Activated naive CD8-positive, alpha-beta T cell treated with anti-CD3 and anti-CD28 coated beads, Interleukin-2, amount 10 ng/mL, durations not matched to agents 7 days and 5 days (primary cell): ENCODE measurements around the gene PLET1. TPM values are rescaled to one million over a fixed set of nuclear protein-coding genes. Genes with fewer than 3 reads are reported as not detected.

Experiments used
- ATAC-seq: fragments of 150-1000 bp; cut with Tn5 transposase; one replicate; pipeline ENCODE4 v1.10.0; 2021; ENCODE audit warnings: low read depth, moderate library complexity
- POLR2A ChIA-PET: fragments of 350-600 bp; sonication (Branson Sonifier 250); formaldehyde crosslinking; loops from one replicate; lab custom pipeline; 2021; ENCODE audit warnings: antibody characterized with exemption; lab: Charles Lee
- DNase-seq: peaks from one replicate; pipeline ENCODE4 v3.0.0; 2021
- H3K27ac Mint-ChIP-seq: one replicate; pipeline ENCODE4 v1.8.0; 2022; ENCODE audit warnings: mild to moderate bottlenecking, mixed read lengths
- H3K27me3 Mint-ChIP-seq: one replicate; pipeline ENCODE4 v1.8.0; 2022; ENCODE audit warnings: mild to moderate bottlenecking, moderate library complexity, mixed read lengths
- H3K36me3 Mint-ChIP-seq: one replicate; pipeline ENCODE4 v1.8.0; 2021; ENCODE audit warnings: mild to moderate bottlenecking, mixed read lengths
- H3K4me1 Mint-ChIP-seq: one replicate; pipeline ENCODE4 v1.8.0; 2021; ENCODE audit warnings: mixed read lengths
- H3K4me3 Mint-ChIP-seq: one replicate; pipeline ENCODE4 v1.8.0; 2022; ENCODE audit warnings: mild to moderate bottlenecking, moderate library complexity, mixed read lengths
- H3K9me3 Mint-ChIP-seq: one replicate; pipeline ENCODE4 v1.8.0; 2021; ENCODE audit warnings: mixed read lengths
- total RNA-seq, 2 experiments: library from RNA; stranded (reverse); gene quantifications; one replicate each; pipeline ENCODE4 v1.2.3, GENCODE V29; 2021

The PLET1 gene, protein sequence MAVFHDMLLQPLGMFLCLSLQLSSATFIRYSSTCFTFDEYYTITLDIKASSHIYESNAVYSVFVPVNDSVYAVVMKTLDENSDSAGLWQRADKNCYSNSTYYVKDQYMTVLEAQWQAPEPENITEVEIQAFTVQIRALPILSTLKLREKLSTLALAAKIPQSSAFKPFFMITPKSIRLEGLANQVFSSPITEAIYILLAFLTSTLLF
- not detected for total RNA-seq

DNA sequence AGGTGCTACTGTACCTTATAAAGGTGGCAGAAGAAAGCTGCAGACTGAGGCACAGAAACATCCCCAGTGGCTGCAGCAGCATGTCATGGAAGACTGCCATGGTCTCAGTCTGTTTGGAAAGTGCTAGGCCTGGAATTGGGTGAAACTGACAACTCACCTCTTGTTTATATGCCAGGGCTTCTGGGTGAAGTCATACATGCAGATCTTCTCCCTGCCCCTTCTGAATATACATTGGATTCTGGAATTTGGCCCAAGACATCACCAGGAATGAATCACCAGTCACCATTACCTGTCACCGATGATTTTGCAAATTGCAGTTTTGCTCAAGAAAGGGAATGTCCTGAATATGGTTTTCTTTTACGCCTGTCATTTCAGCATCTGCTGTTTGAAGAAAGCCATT, at the start of gene PLET1:
Gene PLET1 (minus strand): TSS at position 371 of the 400 bp plus-strand sequence. CDS start 271 bp downstream, at position 100.
- H3K4me3 Mint-ChIP-seq, result no peak within 1 kb of the TSS
- no peaks in the 10 kb centered on the region for H3K9me3 Mint-ChIP-seq
- no peaks in the 10 kb centered on the region for H3K4me1 Mint-ChIP-seq
- no peaks in the 10 kb centered on the region for H3K36me3 Mint-ChIP-seq
- ATAC-seq, result no peak
- no peak for DNase-seq
- peaks cover 6% of the 10 kb centered on the region for H3K27me3 Mint-ChIP-seq
- no peak within 1 kb of the TSS for H3K27ac Mint-ChIP-seq
- POLR2A ChIA-PET, result no interaction called here

- Mint-ChIP-seq H3K9me3 (peaks cover 2% of the 10 kb centered on the region), H3K27me3 (no peaks in the 10 kb centered on the region), H3K4me3 (no peak overlapping the region), H3K36me3 (peaks cover 8% of the 10 kb centered on the region), H3K27ac (no peak overlapping the region), H3K4me1 (peaks cover 2% of the 10 kb centered on the region)
- ATAC-seq, result no peak
- DNase-seq, result no peak
- POLR2A ChIA-PET, result no interaction called here
Observed at GRCh38 chr11:112310419-112310818, 49.8 kb upstream of the PLET1 start.

GRCh38 chr11:112308651-112309050, 48.0 kb upstream of the PLET1 start:
- Mint-ChIP-seq H3K4me1 (peaks cover 10% of the 10 kb centered on the region), H3K27me3 (no peaks in the 10 kb centered on the region), H3K9me3 (peaks cover 2% of the 10 kb centered on the region), H3K36me3 (peaks cover 8% of the 10 kb centered on the region), H3K4me3 (no peak overlapping the region), H3K27ac (no peak overlapping the region)
- DNase-seq (no peak), ATAC-seq (no peak)
- POLR2A ChIA-PET, result no interaction called here

GRCh38 chr11:112307616-112308015, 47.0 kb upstream of the PLET1 start:
- no peaks in the 10 kb centered on the region for H3K27me3 Mint-ChIP-seq
- H3K36me3 Mint-ChIP-seq, result peaks cover 8% of the 10 kb centered on the region
- H3K27ac Mint-ChIP-seq, result no peak overlapping the region

GRCh38 chr11:112306230-112306629, 45.6 kb upstream of the PLET1 start:
- no peak overlapping the region for H3K27ac Mint-ChIP-seq
- no peak for DNase-seq
- no peak for ATAC-seq
- H3K27me3 Mint-ChIP-seq, result no peaks in the 10 kb centered on the region
- peaks cover 2% of the 10 kb centered on the region for H3K9me3 Mint-ChIP-seq
- POLR2A ChIA-PET, result interaction anchor here (1.0 kb wide), 1 partner anchor 13 kb away, joined by 3 read pairs; no protein-coding TSS in a partner anchor
- H3K4me1 Mint-ChIP-seq, result peaks cover 22% of the 10 kb centered on the region
- H3K4me3 Mint-ChIP-seq, result no peak overlapping the region
- peaks cover 8% of the 10 kb centered on the region for H3K36me3 Mint-ChIP-seq

More at GRCh38 chr11:112307616-112308015, 47.0 kb upstream of the PLET1 start:
- Mint-ChIP-seq H3K9me3 (peaks cover 2% of the 10 kb centered on the region), H3K4me3 (no peak overlapping the region), H3K4me1 (peaks cover 16% of the 10 kb centered on the region)
- ATAC-seq (no peak), DNase-seq (no peak)
- POLR2A ChIA-PET, result no interaction called here

- H3K4me3 Mint-ChIP-seq, result peak overlapping the region; percentile 7
- H3K4me1 Mint-ChIP-seq, result peaks cover 25% of the 10 kb centered on the region
- POLR2A ChIA-PET, result interaction anchor here (1.0 kb wide), 1 partner anchor 12 kb away, joined by 3 read pairs; no protein-coding TSS in a partner anchor
- DNase-seq (no peak), ATAC-seq (peak; percentile 53)
- H3K27me3 Mint-ChIP-seq, result no peaks in the 10 kb centered on the region
- H3K9me3 Mint-ChIP-seq, result peaks cover 2% of the 10 kb centered on the region
- H3K36me3 Mint-ChIP-seq, result peaks cover 9% of the 10 kb centered on the region
- H3K27ac Mint-ChIP-seq, result no peak overlapping the region
Observed at GRCh38 chr11:112304914-112305313, 44.3 kb upstream of the PLET1 start.

- POLR2A ChIA-PET, result interaction anchor here (0.7 kb wide), 1 partner anchor 18 kb away, joined by 3 read pairs; no protein-coding TSS in a partner anchor
- H3K36me3 Mint-ChIP-seq, result peaks cover 7% of the 10 kb centered on the region
- H3K27ac Mint-ChIP-seq, result no peak overlapping the region
- ATAC-seq (no peak), DNase-seq (no peak)
- H3K9me3 Mint-ChIP-seq, result peaks cover 2% of the 10 kb centered on the region
- H3K4me1 Mint-ChIP-seq, result peaks cover 29% of the 10 kb centered on the region
- H3K27me3 Mint-ChIP-seq, result no peaks in the 10 kb centered on the region
- no peak overlapping the region for H3K4me3 Mint-ChIP-seq
Observed at GRCh38 chr11:112303616-112304015, 43.0 kb upstream of the PLET1 start.

DNA sequence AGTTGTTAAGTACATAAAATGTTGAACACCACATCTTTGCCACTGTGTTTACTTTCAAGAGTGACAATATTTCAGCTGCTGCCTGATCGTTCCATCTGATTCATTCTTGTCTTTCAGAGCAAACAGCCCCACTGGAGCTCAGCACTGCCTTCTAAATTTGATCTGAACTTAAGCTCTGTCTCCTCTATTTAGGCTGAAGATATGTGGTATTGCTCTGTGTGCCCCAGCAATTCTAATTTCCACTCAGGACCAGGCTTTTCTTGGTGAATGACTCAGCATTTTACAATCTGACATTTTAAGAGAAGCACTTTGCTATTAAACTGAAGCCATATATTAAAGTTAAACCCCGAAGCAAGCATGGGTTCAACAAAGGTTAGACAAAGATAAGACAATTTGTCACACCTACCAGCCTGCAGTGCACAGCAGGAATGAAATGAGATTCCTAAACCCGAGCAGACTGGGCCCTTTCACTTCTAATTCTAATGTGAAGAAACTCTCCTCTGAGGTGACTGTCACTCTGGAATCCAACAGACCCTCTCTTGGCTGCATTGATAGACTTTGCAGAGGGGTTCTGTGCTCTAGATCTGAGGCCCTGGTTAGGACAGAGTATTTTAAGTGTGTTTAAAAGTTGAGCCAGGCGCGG, 41.7 kb upstream of the PLET1 start:
- DNase-seq (no peak), ATAC-seq (no peak)
- peaks cover 4% of the 10 kb centered on the region for H3K36me3 Mint-ChIP-seq
- H3K27me3 Mint-ChIP-seq, result no peaks in the 10 kb centered on the region
- H3K4me1 Mint-ChIP-seq, result peaks cover 39% of the 10 kb centered on the region
- no peaks in the 10 kb centered on the region for H3K9me3 Mint-ChIP-seq
- POLR2A ChIA-PET, result no interaction called here
- no peak overlapping the region for H3K4me3 Mint-ChIP-seq
- H3K27ac Mint-ChIP-seq, result no peak overlapping the region

GRCh38 chr11:112300094-112300786, 39.6 kb upstream of the PLET1 start:
- peaks cover 52% of the 10 kb centered on the region for H3K4me1 Mint-ChIP-seq
- H3K27ac Mint-ChIP-seq, result no peak overlapping the region
- peaks cover 7% of the 10 kb centered on the region for H3K36me3 Mint-ChIP-seq
- no peaks in the 10 kb centered on the region for H3K27me3 Mint-ChIP-seq
- no peak for DNase-seq
- POLR2A ChIA-PET, result no interaction called here
- ATAC-seq, result no peak
- H3K9me3 Mint-ChIP-seq, result no peaks in the 10 kb centered on the region
- H3K4me3 Mint-ChIP-seq, result no peak overlapping the region

- Mint-ChIP-seq H3K4me1 (peaks cover 45% of the 10 kb centered on the region), H3K27me3 (no peaks in the 10 kb centered on the region), H3K27ac (peak overlapping the region; percentile 97), H3K4me3 (no peak overlapping the region), H3K36me3 (peaks cover 15% of the 10 kb centered on the region), H3K9me3 (no peaks in the 10 kb centered on the region)
- POLR2A ChIA-PET, result no interaction called here
- ATAC-seq (no peak), DNase-seq (no peak)
Observed at GRCh38 chr11:112298535-112298934, 37.9 kb upstream of the PLET1 start.

GRCh38 chr11:112297248-112297866, 36.7 kb upstream of the PLET1 start:
- Mint-ChIP-seq H3K9me3 (peaks cover under 1% of the 10 kb centered on the region), H3K36me3 (peaks cover 24% of the 10 kb centered on the region), H3K27me3 (no peaks in the 10 kb centered on the region), H3K4me3 (peak overlapping the region; percentile 79), H3K27ac (peak overlapping the region; percentile 97), H3K4me1 (peaks cover 39% of the 10 kb centered on the region)
- DNase-seq (no peak), ATAC-seq (peak; percentile 92)
- POLR2A ChIA-PET, result no interaction called here

DNA sequence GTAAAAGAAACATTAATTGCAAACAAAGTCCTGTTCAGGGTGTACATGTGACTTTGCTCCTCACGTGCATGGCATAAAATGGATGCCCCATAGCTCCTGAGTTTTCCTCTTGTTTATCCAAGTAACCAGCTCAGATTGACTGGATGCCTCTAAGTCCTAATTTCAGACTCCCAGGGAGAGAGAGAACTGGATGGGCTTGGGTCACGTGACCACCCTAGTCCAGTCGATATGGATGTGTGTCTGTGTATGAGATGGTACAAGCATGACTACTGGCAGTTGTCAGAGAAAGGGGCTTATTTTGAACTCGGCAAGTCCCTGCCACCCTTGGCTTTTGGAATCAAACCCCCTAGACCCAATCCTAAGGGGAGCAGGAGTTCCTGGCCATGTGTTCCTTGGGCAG, 35.4 kb upstream of the PLET1 start:
- Mint-ChIP-seq H3K9me3 (peaks cover 3% of the 10 kb centered on the region), H3K4me1 (peaks cover 44% of the 10 kb centered on the region), H3K4me3 (no peak overlapping the region), H3K27me3 (no peaks in the 10 kb centered on the region), H3K36me3 (peaks cover 30% of the 10 kb centered on the region), H3K27ac (peak overlapping the region; percentile 5)
- no peak for DNase-seq
- ATAC-seq, result no peak
- POLR2A ChIA-PET, result no interaction called here

GRCh38 chr11:112294688-112295340, 34.2 kb upstream of the PLET1 start:
- H3K36me3 Mint-ChIP-seq, result peaks cover 29% of the 10 kb centered on the region
- peaks cover 3% of the 10 kb centered on the region for H3K9me3 Mint-ChIP-seq
- H3K4me1 Mint-ChIP-seq, result peaks cover 47% of the 10 kb centered on the region

More at GRCh38 chr11:112294688-112295340, 34.2 kb upstream of the PLET1 start:
- POLR2A ChIA-PET, result no interaction called here
- no peaks in the 10 kb centered on the region for H3K27me3 Mint-ChIP-seq
- DNase-seq (no peak), ATAC-seq (no peak)
- H3K27ac Mint-ChIP-seq, result no peak overlapping the region
- no peak overlapping the region for H3K4me3 Mint-ChIP-seq
